Mucosa of descending colon (tissue), 3 donors: ENCODE results near the gene TOR1AIP2. TPM values are rescaled to one million over a fixed set of nuclear protein-coding genes. Genes with fewer than 3 reads are reported as not detected.

Experiments used
- ATAC-seq: fragments of 200-7000 bp; cut with Tn5 transposase; one replicate; pipeline ENCODE4 v1.9.1; 2020; ENCODE audit warnings: mild to moderate bottlenecking, moderate library complexity
- DNase-seq, 3 donors: peaks; one replicate each; pipeline ENCODE4 v3.0.0-alpha.2; 2020
- H3K36me3 ChIP-seq: fragments of 200-600 bp; one replicate; pipeline ENCODE4 v1.8.0; 2021; ENCODE audit warnings: low read depth, mild to moderate bottlenecking
- H3K4me1 ChIP-seq: fragments of 200-600 bp; one replicate; pipeline ENCODE4 v1.8.0; 2021; ENCODE audit warnings: low read depth, mild to moderate bottlenecking
- H3K4me3 ChIP-seq: fragments of 200-600 bp; one replicate; pipeline ENCODE4 v1.8.0; 2021; ENCODE audit warnings: mild to moderate bottlenecking
- H3K9me3 ChIP-seq: fragments of 200-600 bp; one replicate; pipeline ENCODE4 v1.8.0; 2021; ENCODE audit warnings: mild to moderate bottlenecking
- CTCF ChIP-seq: fragments of 200-600 bp; IDR thresholded peaks from one replicate; pipeline ENCODE4 v1.8.0; 2022; ENCODE audit warnings: antibody characterized with exemption, mild to moderate bottlenecking
- intact Hi-C, 2 donors: fragments of 100-400 bp; cut with DNase I in 1 of 2; cut with micrococcal nuclease in 1 of 2; formaldehyde crosslinking; loops; one replicate each; pipeline versions ENCODE4 v1.11.0 to v1.11.1; 2022; cut with DNase I, micrococcal nuclease
- long read RNA-seq, 2 donors: library from polyadenylated mRNA; unstranded; transcript quantifications; one replicate each; pipeline ENCODE4 v2.0.0, GENCODE V29; 2019 to 2021
- total RNA-seq, 3 donors: library from RNA; stranded (reverse); fragmentation: NEBNext Ultra II Directional in 2 of 3; extraction: Animal tissue kit (Norgen Biotek cat#: 25700) in 2 of 3; gene quantifications; one replicate each; pipeline versions ENCODE4 v1.2.1 to v1.2.4, GENCODE V29; 2021 to 2023
- donor health status: DM: no; HTN: no; CAD: no; lungs with moderate emphysema.
- donor health status: DM: no; HTN: no; CAD: no.
- donor health status: DM: no; HTN: yes; CAD: no.

Gene TOR1AIP2
- 10 to 100 TPM; 72.9 to 79.2 (median 73.4) TPM for total RNA-seq
- long read RNA-seq, donor 1, full-length matches to known transcripts, result 5 of 11 reads
- long read RNA-seq, donor 1, partial matches to known transcripts, result 1 of 11 reads
- long read RNA-seq, donor 1, other reads (novel, unspliced or antisense), result 5 of 11 reads
- long read RNA-seq, donor 2, full-length matches to known transcripts, result 3 of 18 reads
- long read RNA-seq, donor 2, partial matches to known transcripts, result 3 of 18 reads
- long read RNA-seq, donor 2, other reads (novel, unspliced or antisense), result 12 of 18 reads

GRCh38 chr1:179877586-179878265 is at the start of gene TOR1AIP2:
TOR1AIP2 (minus strand) TSS chr1:179877803; CDS start chr1:179852665, 25,138 bp downstream.
- Histone ChIP-seq H3K4me1 (peaks cover 45% of the 10 kb centered on the region), H3K4me3 (peak within 1 kb of the TSS; percentile 38)
- ATAC-seq, result peak; percentile 70

GRCh38 chr1:179926850-179927205 is 49.2 kb upstream of the TOR1AIP2 start:
- H3K4me3 ChIP-seq, result no peak overlapping the region
- no peak for TF ChIP-seq CTCF
- intact Hi-C loops, result no loop called here

More at GRCh38 chr1:179877586-179878265, at the start of gene TOR1AIP2:
- intact Hi-C loops, result no loop called here
- TF ChIP-seq CTCF, result no peak
- no peaks in the 10 kb centered on the region for H3K9me3 ChIP-seq
- peaks cover 5% of the 10 kb centered on the region for H3K36me3 ChIP-seq
- peak; percentile 92 to 94 (median 94) for DNase-seq

GRCh38 chr1:179925922-179926849 is 48.6 kb upstream of the TOR1AIP2 start:
- intact Hi-C loops, result no loop called here
- ATAC-seq, result no peak
- TF ChIP-seq CTCF, result no peak
- H3K9me3 ChIP-seq, result no peaks in the 10 kb centered on the region
- H3K4me3 ChIP-seq, result no peak overlapping the region
- H3K36me3 ChIP-seq, result no peaks in the 10 kb centered on the region
- DNase-seq, result no peak
- no peaks in the 10 kb centered on the region for H3K4me1 ChIP-seq

More at GRCh38 chr1:179926850-179927205, 49.2 kb upstream of the TOR1AIP2 start:
- Histone ChIP-seq H3K4me1 (no peaks in the 10 kb centered on the region), H3K36me3 (no peaks in the 10 kb centered on the region), H3K9me3 (no peaks in the 10 kb centered on the region)
- DNase-seq (no peak), ATAC-seq (no peak)

GRCh38 chr1:179925302-179925701 is 47.7 kb upstream of the TOR1AIP2 start:
- no peak overlapping the region for H3K4me3 ChIP-seq
- H3K4me1 ChIP-seq, result no peaks in the 10 kb centered on the region
- TF ChIP-seq CTCF, result no peak
- no peak for ATAC-seq
- DNase-seq, result no peak
- H3K36me3 ChIP-seq, result no peaks in the 10 kb centered on the region
- H3K9me3 ChIP-seq, result no peaks in the 10 kb centered on the region
- intact Hi-C loops, result no loop called here

- Histone ChIP-seq H3K4me1 (no peaks in the 10 kb centered on the region), H3K4me3 (no peak overlapping the region), H3K36me3 (no peaks in the 10 kb centered on the region), H3K9me3 (no peaks in the 10 kb centered on the region)
- TF ChIP-seq CTCF, result no peak
- ATAC-seq (no peak), DNase-seq (no peak)
- intact Hi-C loops, result no loop called here
Observed at GRCh38 chr1:179924268-179924667, 46.7 kb upstream of the TOR1AIP2 start.
